NB4 (cell line): ENCODE results near the gene VWA5B1.

ENCODE experiments used
- DNase-seq: peaks from one replicate; pipeline ENCODE4 v3.0.0; 2010; ENCODE audit warnings: low read depth
- H3K4me3 ChIP-seq: one replicate; pipeline ENCODE4 v1.5.1; 2011; ENCODE audit warnings: mild to moderate bottlenecking, low read depth, low read length, moderate library complexity
- MYC ChIP-seq: IDR thresholded peaks from 2 replicates; pipeline ENCODE4 v1.6.1; 2011; ENCODE audit warnings: low read depth, low read length
- POLR2A ChIP-seq: IDR thresholded peaks from 2 replicates; pipeline ENCODE4 v1.6.1; 2011; ENCODE audit warnings: mild to moderate bottlenecking; ENCODE audit not compliant: insufficient read length; ENCODE audit errors: extremely low read depth
- TF ChIP-seq, protein P1 (sequence below): IDR thresholded peaks from one replicate; pipeline ENCODE4 v1.5.1; 2012; ENCODE audit warnings: low read depth, low read length
- TF ChIP-seq, protein P2 (sequence below): IDR thresholded peaks from 2 replicates; pipeline ENCODE4 v1.6.1; 2011; ENCODE audit warnings: low read depth, low read length

The VWA5B1 gene

DNA sequence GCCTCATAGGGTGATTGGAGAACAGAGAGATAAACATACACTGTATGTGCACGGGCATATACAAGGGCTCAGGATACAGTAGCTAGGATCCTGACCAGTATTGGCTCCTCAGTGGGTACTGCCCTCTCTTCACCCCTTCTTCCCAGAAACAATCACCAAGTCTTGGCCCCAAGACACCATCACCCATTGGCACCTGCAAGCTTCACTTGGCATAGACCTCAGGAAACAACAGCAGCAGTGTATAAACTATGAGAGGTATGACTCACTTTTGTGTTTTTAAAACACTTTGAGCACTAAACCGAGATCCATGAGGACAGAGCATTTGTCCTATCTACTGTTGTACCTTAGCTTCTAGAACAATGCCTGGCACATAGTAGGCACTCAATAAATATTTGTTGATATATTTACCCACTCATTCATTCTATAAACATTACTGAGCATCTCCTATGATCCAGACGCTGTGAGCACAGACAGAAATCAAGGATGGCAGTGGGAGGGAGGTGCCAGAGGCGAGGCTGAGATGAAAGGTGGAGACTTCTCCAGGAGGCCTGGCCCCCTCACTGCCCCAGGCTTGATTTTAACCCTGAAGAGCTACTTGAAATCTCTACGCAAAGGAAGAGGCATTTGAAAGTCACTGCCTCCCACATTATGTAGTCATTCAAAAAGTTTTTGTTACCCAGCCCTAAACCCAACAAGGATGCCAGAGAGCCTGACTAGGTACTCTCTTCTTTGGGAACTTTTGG lies 100.1 kb downstream of the VWA5B1 start:
- no peak overlapping the region for H3K4me3 ChIP-seq
- DNase-seq = no peak
- TF ChIP-seq, protein P1, sequence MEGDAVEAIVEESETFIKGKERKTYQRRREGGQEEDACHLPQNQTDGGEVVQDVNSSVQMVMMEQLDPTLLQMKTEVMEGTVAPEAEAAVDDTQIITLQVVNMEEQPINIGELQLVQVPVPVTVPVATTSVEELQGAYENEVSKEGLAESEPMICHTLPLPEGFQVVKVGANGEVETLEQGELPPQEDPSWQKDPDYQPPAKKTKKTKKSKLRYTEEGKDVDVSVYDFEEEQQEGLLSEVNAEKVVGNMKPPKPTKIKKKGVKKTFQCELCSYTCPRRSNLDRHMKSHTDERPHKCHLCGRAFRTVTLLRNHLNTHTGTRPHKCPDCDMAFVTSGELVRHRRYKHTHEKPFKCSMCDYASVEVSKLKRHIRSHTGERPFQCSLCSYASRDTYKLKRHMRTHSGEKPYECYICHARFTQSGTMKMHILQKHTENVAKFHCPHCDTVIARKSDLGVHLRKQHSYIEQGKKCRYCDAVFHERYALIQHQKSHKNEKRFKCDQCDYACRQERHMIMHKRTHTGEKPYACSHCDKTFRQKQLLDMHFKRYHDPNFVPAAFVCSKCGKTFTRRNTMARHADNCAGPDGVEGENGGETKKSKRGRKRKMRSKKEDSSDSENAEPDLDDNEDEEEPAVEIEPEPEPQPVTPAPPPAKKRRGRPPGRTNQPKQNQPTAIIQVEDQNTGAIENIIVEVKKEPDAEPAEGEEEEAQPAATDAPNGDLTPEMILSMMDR = no peak
- TF ChIP-seq, protein P2, sequence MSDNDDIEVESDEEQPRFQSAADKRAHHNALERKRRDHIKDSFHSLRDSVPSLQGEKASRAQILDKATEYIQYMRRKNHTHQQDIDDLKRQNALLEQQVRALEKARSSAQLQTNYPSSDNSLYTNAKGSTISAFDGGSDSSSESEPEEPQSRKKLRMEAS = no peak
- no peak for TF ChIP-seq POLR2A
- no peak for TF ChIP-seq MYC

DNA sequence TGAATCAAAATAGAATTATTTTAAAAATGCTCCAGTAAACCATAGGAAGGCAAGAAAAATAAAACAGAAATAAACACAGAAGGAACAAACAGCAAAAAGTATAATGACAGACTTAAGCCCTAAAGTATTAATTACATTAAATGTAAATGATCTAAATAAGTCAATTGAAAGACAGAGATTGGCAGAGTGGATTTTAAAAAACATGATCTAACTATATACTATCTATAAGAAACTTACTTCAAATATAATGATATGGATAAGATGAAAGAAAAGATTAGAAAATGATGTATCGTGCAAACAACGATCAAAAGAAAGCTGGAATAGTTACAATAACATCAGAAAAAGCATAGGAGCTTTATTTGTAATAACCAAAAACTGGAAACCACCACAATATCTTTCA lies 104.6 kb downstream of the VWA5B1 start:
- no peak overlapping the region for H3K4me3 ChIP-seq
- no peak for DNase-seq
- TF ChIP-seq POLR2A (no peak), MYC (no peak)
- TF ChIP-seq, protein P1 = no peak
- TF ChIP-seq, protein P2 = no peak

DNA sequence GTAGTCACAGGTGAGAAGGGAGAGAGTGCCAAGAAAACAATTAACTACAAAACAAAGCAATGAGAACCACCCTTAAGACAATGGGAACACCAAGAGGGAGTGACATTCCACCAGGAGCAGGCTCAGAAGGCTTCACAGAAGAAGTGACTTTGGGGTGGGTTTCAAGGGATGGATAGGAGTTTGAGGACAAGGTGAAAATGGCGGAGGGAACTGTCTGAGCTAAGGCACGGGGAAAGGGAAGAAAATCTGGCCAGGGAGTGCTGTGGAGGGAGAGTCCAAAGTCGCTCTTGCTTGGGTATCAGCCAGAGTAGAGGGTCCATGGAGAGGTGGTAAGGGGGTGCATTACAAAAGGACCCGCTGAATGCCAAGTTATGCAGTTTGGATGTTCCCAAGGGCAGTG lies 108.1 kb downstream of the VWA5B1 start:
- no peak overlapping the region for H3K4me3 ChIP-seq
- TF ChIP-seq POLR2A = no peak
- no peak for TF ChIP-seq MYC
- TF ChIP-seq, protein P1 = no peak
- TF ChIP-seq, protein P2 = no peak
- no peak for DNase-seq

DNA sequence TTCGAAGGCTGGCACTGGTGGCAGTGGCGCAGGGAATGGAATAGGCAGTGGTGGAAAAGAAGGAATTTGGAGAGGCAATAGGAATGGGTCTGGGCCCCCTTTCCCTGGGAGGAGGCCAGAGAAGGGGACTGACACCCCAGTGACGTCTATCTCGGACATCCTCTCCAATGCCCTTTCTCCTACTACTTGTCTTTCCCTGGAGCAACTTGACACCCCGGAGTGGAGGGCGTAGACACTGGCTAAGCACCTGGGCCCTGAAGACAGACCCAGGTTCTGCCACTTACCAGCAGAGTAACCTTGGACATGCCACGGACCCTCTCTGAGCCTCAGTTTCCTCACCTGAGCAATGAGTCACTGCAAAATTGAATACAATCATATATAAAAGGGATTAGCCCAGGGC lies 108.5 kb downstream of the VWA5B1 start:
- TF ChIP-seq, protein P1 = no peak
- TF ChIP-seq MYC = no peak
- TF ChIP-seq, protein P2 = no peak
- TF ChIP-seq POLR2A = no peak
- DNase-seq = no peak
- H3K4me3 ChIP-seq = no peak overlapping the region

DNA sequence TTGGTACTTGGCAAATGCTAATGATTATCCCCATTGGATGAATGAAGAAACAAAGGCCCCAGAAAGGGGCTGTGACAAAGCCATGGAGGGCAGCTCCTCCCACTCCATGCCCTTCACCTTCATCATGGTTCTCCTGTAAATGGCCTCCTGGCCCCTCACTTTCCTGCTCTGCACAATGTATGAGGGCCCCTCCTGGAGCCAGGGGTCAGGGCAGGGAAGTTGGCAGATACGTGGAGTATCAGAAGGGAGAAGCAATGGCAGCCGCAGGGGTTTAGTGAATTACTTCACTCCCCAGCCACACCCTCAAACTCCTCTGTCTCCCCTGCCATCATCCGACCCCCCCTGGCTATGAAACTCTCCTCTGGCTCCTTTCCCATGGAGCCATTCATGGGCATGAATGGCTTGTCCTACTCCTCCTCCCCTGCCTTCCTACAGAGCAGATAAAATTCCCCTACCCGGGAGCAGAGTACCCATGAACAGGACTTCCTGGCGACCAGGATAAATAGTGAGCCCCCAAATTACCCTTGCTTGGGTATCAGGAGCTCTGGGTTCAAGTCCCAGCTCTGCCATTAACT lies 109.0 kb downstream of the VWA5B1 start:
- TF ChIP-seq, protein P1 = no peak
- TF ChIP-seq POLR2A (no peak), MYC (no peak)
- TF ChIP-seq, protein P2 = no peak
- DNase-seq = no peak
- no peak overlapping the region for H3K4me3 ChIP-seq
